ENCODE data around the gene TMEM88. TPM values are rescaled to one million over a fixed set of nuclear protein-coding genes. Genes with fewer than 3 reads are reported as not detected.

TMEM88 gene
- total and polyA plus RNA-seq, 2 of the 13 experiments (the other 11 are each of a cell fraction or from before 2014, with no cell fraction given) = 0.31 to 0.66 TPM

DNA sequence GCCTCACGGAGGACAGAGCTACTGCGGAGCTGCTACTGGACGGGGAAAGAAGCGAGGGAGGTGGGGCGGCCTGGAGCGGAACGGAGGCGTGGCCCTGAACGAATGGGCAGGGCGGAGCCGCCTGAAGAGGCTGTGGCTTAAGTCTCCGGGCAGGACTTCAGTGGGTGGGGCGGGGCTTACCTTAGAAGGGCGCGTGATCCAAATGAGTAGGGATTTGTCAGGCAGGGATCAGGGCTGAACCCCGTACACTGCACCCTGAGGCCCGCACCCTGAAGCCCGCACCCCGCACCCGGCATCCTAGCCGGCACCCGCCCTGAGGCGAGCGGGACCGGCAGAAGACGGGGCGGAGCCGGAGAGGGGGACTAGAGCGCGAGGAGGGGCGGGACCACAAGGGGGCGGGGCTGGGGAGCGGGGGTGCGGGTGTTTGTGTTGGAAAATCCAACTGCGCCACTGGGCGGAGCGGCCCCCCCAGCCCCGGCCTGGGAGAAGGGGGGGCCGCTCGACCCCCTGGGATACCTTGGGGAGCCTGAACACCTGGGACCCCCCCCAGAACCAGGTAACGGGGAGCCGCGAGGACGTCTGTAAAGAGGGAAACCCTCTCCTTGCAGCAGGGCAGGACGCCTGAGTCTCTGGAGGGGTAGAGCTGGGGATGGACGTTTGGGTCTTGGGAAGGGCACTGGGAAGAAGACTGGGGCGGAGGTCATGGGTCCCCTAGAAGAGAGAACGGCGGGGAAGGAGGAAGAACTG lies 20.9 kb upstream of the TMEM88 start, which contains the start of gene KDM6B (continued):
- TF ChIP-seq NR1H2 (CRISPR knock-in tag; IDR thresholded peaks at IDR 0.05; ENCODE audit: borderline replicate concordance, low read depth) (no peak), RBFOX2 (IDR thresholded peaks at IDR 0.05; ENCODE audit: low read depth, low read length) (0 out of 2 replicates have a peak, but pooled peaks have one; percentile 14), SALL2 (CRISPR knock-in tag; IDR thresholded peaks at IDR 0.05) (peak; percentile 42; the same call in 1 of the 2 replicates), GATA4 (IDR thresholded peaks at IDR 0.05; ENCODE audit: borderline replicate concordance, low read depth) (no peak), BRD4 (CRISPR knock-in tag; IDR thresholded peaks at IDR 0.05) (no peak), ZNF335 (CRISPR knock-in tag; IDR thresholded peaks at IDR 0.05) (no peak), POLR2AphosphoS5 (IDR thresholded peaks at IDR 0.05; ENCODE audit: low read depth, low read length) (no peak), IRF9 (CRISPR knock-in tag; IDR thresholded peaks at IDR 0.05; ENCODE audit: borderline replicate concordance) (no peak), NFKB2 (CRISPR knock-in tag; IDR thresholded peaks at IDR 0.05; ENCODE audit: borderline replicate concordance) (peak; percentile 18; the same call in 1 of the 2 replicates), ZNF570 (CRISPR knock-in tag; IDR thresholded peaks at IDR 0.05; ENCODE audit: borderline replicate concordance) (no peak), ZNF253 (CRISPR knock-in tag; IDR thresholded peaks at IDR 0.05; ENCODE audit: borderline replicate concordance) (no peak), MXD4 (CRISPR knock-in tag; IDR thresholded peaks at IDR 0.05) (no peak), CEBPB (IDR thresholded peaks at IDR 0.05; ENCODE audit: borderline replicate concordance, low read depth, low read length) (no peak), ONECUT2 (CRISPR knock-in tag; IDR thresholded peaks at IDR 0.05) (no peak), MAFF (IDR thresholded peaks at IDR 0.05; ENCODE audit: low read depth, low read length) (no peak), ZNF597 (CRISPR knock-in tag; IDR thresholded peaks at IDR 0.05) (no peak), FOXO1 (CRISPR knock-in tag; IDR thresholded peaks at IDR 0.05) (no peak), ATF2 (CRISPR knock-in tag; IDR thresholded peaks at IDR 0.05) (no peak)
- TF ChIP-seq, protein P1, sequence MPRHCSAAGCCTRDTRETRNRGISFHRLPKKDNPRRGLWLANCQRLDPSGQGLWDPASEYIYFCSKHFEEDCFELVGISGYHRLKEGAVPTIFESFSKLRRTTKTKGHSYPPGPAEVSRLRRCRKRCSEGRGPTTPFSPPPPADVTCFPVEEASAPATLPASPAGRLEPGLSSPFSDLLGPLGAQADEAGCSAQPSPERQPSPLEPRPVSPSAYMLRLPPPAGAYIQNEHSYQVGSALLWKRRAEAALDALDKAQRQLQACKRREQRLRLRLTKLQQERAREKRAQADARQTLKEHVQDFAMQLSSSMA (CRISPR knock-in tag; IDR thresholded peaks at IDR 0.05) = no peak
- TF ChIP-seq, protein P2, sequence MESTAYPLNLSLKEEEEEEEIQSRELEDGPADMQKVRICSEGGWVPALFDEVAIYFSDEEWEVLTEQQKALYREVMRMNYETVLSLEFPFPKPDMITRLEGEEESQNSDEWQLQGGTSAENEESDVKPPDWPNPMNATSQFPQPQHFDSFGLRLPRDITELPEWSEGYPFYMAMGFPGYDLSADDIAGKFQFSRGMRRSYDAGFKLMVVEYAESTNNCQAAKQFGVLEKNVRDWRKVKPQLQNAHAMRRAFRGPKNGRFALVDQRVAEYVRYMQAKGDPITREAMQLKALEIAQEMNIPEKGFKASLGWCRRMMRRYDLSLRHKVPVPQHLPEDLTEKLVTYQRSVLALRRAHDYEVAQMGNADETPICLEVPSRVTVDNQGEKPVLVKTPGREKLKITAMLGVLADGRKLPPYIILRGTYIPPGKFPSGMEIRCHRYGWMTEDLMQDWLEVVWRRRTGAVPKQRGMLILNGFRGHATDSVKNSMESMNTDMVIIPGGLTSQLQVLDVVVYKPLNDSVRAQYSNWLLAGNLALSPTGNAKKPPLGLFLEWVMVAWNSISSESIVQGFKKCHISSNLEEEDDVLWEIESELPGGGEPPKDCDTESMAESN (CRISPR knock-in tag; conservative IDR thresholded peaks at IDR 0.05) = no peak
- TF ChIP-seq, protein P3, sequence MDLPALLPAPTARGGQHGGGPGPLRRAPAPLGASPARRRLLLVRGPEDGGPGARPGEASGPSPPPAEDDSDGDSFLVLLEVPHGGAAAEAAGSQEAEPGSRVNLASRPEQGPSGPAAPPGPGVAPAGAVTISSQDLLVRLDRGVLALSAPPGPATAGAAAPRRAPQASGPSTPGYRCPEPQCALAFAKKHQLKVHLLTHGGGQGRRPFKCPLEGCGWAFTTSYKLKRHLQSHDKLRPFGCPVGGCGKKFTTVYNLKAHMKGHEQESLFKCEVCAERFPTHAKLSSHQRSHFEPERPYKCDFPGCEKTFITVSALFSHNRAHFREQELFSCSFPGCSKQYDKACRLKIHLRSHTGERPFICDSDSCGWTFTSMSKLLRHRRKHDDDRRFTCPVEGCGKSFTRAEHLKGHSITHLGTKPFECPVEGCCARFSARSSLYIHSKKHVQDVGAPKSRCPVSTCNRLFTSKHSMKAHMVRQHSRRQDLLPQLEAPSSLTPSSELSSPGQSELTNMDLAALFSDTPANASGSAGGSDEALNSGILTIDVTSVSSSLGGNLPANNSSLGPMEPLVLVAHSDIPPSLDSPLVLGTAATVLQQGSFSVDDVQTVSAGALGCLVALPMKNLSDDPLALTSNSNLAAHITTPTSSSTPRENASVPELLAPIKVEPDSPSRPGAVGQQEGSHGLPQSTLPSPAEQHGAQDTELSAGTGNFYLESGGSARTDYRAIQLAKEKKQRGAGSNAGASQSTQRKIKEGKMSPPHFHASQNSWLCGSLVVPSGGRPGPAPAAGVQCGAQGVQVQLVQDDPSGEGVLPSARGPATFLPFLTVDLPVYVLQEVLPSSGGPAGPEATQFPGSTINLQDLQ (CRISPR knock-in tag; IDR thresholded peaks at IDR 0.05) = no peak

All from HepG2 (cell line).